Hematopoietic multipotent progenitor cell (in vitro differentiated cells): ENCODE results near the gene ZGLP1. TPM values are rescaled to one million over a fixed set of nuclear protein-coding genes. Genes with fewer than 3 reads are reported as not detected.

Experiments used
- DNase-seq, 3 donors: peaks; one replicate each; pipeline ENCODE4 v3.0.0-alpha.2; 2011 to 2015; ENCODE audit warnings: low read depth in 2 of 3, low spot score in 2 of 3
- small RNA-seq: library from RNA; depleted of rRNA; stranded (forward); fragments of <200 nt; gene quantifications from one replicate; pipeline ENCODE3, GENCODE V24; 2012
- total RNA-seq: library from RNA; depleted of rRNA; stranded (reverse); fragments of >200 nt; gene quantifications from one replicate; pipeline ENCODE4 v1.2.3, GENCODE V29; 2012

Gene ZGLP1
- total RNA-seq, 1 donor, result 0.54 TPM

- DNase-seq, result no peak
Measured at GRCh38 chr19:10256551-10256950, 53.1 kb downstream of the ZGLP1 start.

GRCh38 chr19:10255358-10255757, 54.3 kb downstream of the ZGLP1 start:
- no peak for DNase-seq

Small RNAs within 50 kb of the gene (small RNA-seq; reads per million reads assigned to genes)
- not detected for gene AC011511.1
- not detected for gene AC011511.4

Other genes starting within 250 kb of the ZGLP1 start
- 56.8 TPM for gene SHFL, start 223.5 kb downstream of the ZGLP1 start, total RNA-seq
- 12.7 TPM for gene ANGPTL6, start 207.1 kb downstream of the ZGLP1 start, total RNA-seq
- gene PPAN, start 203.5 kb downstream of the ZGLP1 start, total RNA-seq, result 81.1 TPM
- 25.0 TPM for gene P2RY11, start 198.1 kb downstream of the ZGLP1 start, total RNA-seq
- 513 TPM for gene EIF3G, start 189.9 kb downstream of the ZGLP1 start, total RNA-seq
- gene DNMT1, start 114.9 kb downstream of the ZGLP1 start, total RNA-seq, result 70.0 TPM
- gene S1PR2, start 78.5 kb downstream of the ZGLP1 start, total RNA-seq, result 6.7 TPM
- 90.5 TPM for gene MRPL4, start 57.6 kb downstream of the ZGLP1 start, total RNA-seq
- 15.3 TPM for gene ICAM1, start 38.7 kb downstream of the ZGLP1 start, total RNA-seq
- gene ICAM4, start 22.9 kb downstream of the ZGLP1 start, total RNA-seq, result 66.0 TPM
- gene ICAM5, start 19.9 kb downstream of the ZGLP1 start, total RNA-seq, result 10.8 TPM
- gene FDX2, start 6.2 kb upstream of the ZGLP1 start, total RNA-seq, result 27.5 TPM
- 47.9 TPM for gene RAVER1, start 23.7 kb upstream of the ZGLP1 start, total RNA-seq
- gene ICAM3, start 29.8 kb upstream of the ZGLP1 start, total RNA-seq, result 367 TPM
- gene TYK2, start 70.8 kb upstream of the ZGLP1 start, total RNA-seq, result 174 TPM
- 131 TPM for gene CDC37, start 93.7 kb upstream of the ZGLP1 start, total RNA-seq
- gene PDE4A, start 110.7 kb upstream of the ZGLP1 start, total RNA-seq, result under 0.01 TPM
- 235 TPM for gene KEAP1, start 193.5 kb upstream of the ZGLP1 start, total RNA-seq
- 0.27 TPM for gene S1PR5, start 207.6 kb upstream of the ZGLP1 start, total RNA-seq
- 33.7 TPM for gene ATG4D, start 234.1 kb upstream of the ZGLP1 start, total RNA-seq